ENCODE results near the gene DDX39B.

- TF ChIP-seq CTCF (IDR thresholded peaks at IDR 0.05 in 8 of 11, conservative IDR thresholded peaks at IDR 0.05 in 3 of 11) (no peak), POLR2A (IDR thresholded peaks at IDR 0.05) (no peak), POLR2AphosphoS5 (IDR thresholded peaks at IDR 0.05) (no peak)
Measured at GRCh38 chr6:31560697-31561058, 18.9 kb upstream of the DDX39B start.

Data from spleen (tissue), 7 donors.